ENCODE measurements around the gene SLC30A1. TPM values are rescaled to one million over a fixed set of nuclear protein-coding genes. Genes with fewer than 3 reads are reported as not detected.

Gene SLC30A1
- total RNA-seq, 1 experiment from 2014 or later: 16.1 TPM

- no peak for DNase-seq (ENCODE audit: low read depth)
Observed at GRCh38 chr1:211524521-211524920, 54.4 kb downstream of the SLC30A1 start.

- DNase-seq (ENCODE audit: low read depth): no peak
Observed at GRCh38 chr1:211522804-211523203, 56.2 kb downstream of the SLC30A1 start.

Other genes with a start within 250 kb of the SLC30A1 start
- 0.17 TPM in 1 of 2 replicates, not detected in the other for gene RD3, start 87.0 kb downstream of the SLC30A1 start, total RNA-seq (2014; rRNA removed; shearing (Covaris generic))
- gene NEK2, start 96.5 kb upstream of the SLC30A1 start, total RNA-seq (2014; rRNA removed; shearing (Covaris generic)): 35.6 and 58.6 TPM in 2 replicates